HUES48 (cell line): Measurements from ENCODE around the gene NRXN2.

Experiments used
- H3K27ac ChIP-seq: one replicate; pipeline ENCODE4 v1.7.0; 2013; ENCODE audit warnings: low read depth, low read length, inconsistent platforms
- H3K27me3 ChIP-seq: 2 replicates; pipeline ENCODE4 v1.6.1; 2013; ENCODE audit warnings: mild to moderate bottlenecking, low read length; ENCODE audit not compliant: control insufficient read depth, insufficient read depth
- H3K36me3 ChIP-seq: 2 replicates; pipeline ENCODE4 v1.6.1; 2013; ENCODE audit warnings: low read length; ENCODE audit not compliant: control insufficient read depth, insufficient read depth
- H3K4me1 ChIP-seq: 2 replicates; pipeline ENCODE4 v1.6.1; 2013; ENCODE audit warnings: mild to moderate bottlenecking, low read length; ENCODE audit not compliant: control insufficient read depth, insufficient read depth
- H3K4me3 ChIP-seq: 2 replicates; pipeline ENCODE4 v1.5.1; 2013; ENCODE audit warnings: mild to moderate bottlenecking, low read depth, low read length
- H3K9ac ChIP-seq: 2 replicates; pipeline ENCODE4 v1.6.1; 2013; ENCODE audit warnings: mild to moderate bottlenecking, low read depth, low read length, moderate library complexity
- H3K9me3 ChIP-seq: 2 replicates; pipeline ENCODE4 v1.6.1; 2013; ENCODE audit warnings: low read length; ENCODE audit not compliant: control insufficient read depth, insufficient read depth

Gene NRXN2

DNA sequence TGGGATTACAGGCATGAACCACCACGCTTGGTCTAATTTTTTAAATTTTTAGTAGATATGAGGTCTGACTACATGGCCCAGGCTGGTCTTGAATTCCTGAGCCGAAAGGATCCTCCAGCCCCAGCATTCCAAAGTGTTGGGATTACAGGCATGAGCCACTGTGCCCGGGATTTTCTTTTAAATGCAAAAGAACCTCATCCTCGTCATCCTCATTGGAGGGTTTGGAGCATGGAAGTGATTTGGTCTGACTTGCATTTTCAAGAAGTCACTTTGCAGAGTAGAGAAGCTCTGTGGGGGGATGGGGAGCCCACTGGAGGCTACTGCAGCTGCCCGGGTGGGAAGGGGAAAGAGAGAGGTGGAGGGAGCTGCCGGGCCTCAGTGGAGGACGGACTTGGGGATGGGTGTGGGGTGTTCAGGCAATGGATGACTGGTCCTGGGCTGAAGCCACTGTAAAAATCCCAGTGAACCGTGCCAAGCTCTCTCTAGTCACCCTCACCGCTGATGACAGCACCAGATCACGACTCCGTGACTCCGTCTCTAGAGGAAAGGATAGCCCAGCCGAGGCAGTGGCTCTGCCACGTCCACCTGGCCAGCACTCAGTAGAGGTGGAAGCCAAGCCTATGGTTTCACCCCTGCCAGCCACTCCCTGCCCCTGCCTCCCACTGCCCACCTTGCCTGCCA, 164.8 kb downstream of the NRXN2 start:
- Histone ChIP-seq H3K9me3 (no peaks in the 10 kb centered on the region), H3K4me3 (no peak overlapping the region), H3K36me3 (no peaks in the 10 kb centered on the region), H3K27me3 (no peaks in the 10 kb centered on the region), H3K27ac (peak overlapping the region; percentile 53), H3K9ac (no peak overlapping the region), H3K4me1 (peaks cover 11% of the 10 kb centered on the region)

DNA sequence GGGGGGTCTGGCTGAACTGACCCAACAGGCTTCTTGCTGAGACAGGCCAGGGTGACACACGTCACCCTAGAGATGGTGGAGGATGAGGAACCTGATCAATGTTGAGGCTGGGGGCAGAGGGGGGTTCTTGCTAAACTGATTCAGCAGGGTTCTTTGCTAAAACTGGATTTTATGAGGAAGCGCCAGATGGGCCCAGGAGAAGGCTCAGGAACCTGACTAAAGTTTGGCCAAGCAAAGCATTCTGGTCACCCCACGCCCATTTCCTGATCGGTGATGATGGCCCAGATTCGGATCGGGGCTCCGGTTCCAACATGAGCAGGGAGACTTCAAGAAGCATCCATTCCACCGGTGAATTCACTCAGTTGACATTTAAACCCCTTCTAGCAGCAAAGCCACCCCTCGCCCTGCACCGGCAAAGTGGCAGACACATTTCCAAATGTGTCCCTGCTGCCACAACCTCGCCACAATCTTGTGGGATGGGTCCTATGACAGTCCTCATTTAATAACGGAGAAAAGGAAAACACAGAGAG, 166.2 kb downstream of the NRXN2 start:
- Histone ChIP-seq H3K9ac (no peak overlapping the region), H3K4me3 (no peak overlapping the region), H3K27me3 (no peaks in the 10 kb centered on the region), H3K27ac (no peak overlapping the region), H3K9me3 (no peaks in the 10 kb centered on the region), H3K4me1 (peaks cover 11% of the 10 kb centered on the region), H3K36me3 (no peaks in the 10 kb centered on the region)
